ENCODE measurements around the gene MTRF1. TPM values are rescaled to one million over a fixed set of nuclear protein-coding genes. Genes with fewer than 3 reads are reported as not detected.
A peak's percentile ranks its signal among the peaks of the same experiment; 100 is the strongest.

The MTRF1 gene, protein sequence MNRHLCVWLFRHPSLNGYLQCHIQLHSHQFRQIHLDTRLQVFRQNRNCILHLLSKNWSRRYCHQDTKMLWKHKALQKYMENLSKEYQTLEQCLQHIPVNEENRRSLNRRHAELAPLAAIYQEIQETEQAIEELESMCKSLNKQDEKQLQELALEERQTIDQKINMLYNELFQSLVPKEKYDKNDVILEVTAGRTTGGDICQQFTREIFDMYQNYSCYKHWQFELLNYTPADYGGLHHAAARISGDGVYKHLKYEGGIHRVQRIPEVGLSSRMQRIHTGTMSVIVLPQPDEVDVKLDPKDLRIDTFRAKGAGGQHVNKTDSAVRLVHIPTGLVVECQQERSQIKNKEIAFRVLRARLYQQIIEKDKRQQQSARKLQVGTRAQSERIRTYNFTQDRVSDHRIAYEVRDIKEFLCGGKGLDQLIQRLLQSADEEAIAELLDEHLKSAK
- total RNA-seq (10 to 100 TPM in 6 of 9 donors, 1 to 10 TPM in 3; 6.8 to 23.1 (median 13.4) TPM), polyA plus RNA-seq (10 to 100 TPM; 17.4 to 27.4 (median 19.3) TPM)
- long read RNA-seq, donor 1, partial matches to known transcripts: 0 of 4 reads
- long read RNA-seq, donor 1, other reads (novel, unspliced or antisense): 0 of 4 reads
- long read RNA-seq, donor 2: 0 reads
- long read RNA-seq, donor 3, partial matches to known transcripts: 0 of 2 reads
- long read RNA-seq, donor 3, other reads (novel, unspliced or antisense): 0 of 2 reads
- long read RNA-seq, donor 4, partial matches to known transcripts: 4 of 8 reads
- long read RNA-seq, donor 4, other reads (novel, unspliced or antisense): 3 of 8 reads
- long read RNA-seq, donor 5, partial matches to known transcripts: 1 of 13 reads
- long read RNA-seq, donor 5, other reads (novel, unspliced or antisense): 8 of 13 reads
- long read RNA-seq, donor 6, partial matches to known transcripts: 3 of 7 reads
- long read RNA-seq, donor 6, other reads (novel, unspliced or antisense): 2 of 7 reads
- long read RNA-seq, donor 7: 0 reads
- long read RNA-seq, donor 8, partial matches to known transcripts: 0 of 4 reads
- long read RNA-seq, donor 8, other reads (novel, unspliced or antisense): 0 of 4 reads
- long read RNA-seq, donor 9: 0 reads
- long read RNA-seq, donor 10, partial matches to known transcripts: 0 of 2 reads
- long read RNA-seq, donor 10, other reads (novel, unspliced or antisense): 0 of 2 reads

DNA sequence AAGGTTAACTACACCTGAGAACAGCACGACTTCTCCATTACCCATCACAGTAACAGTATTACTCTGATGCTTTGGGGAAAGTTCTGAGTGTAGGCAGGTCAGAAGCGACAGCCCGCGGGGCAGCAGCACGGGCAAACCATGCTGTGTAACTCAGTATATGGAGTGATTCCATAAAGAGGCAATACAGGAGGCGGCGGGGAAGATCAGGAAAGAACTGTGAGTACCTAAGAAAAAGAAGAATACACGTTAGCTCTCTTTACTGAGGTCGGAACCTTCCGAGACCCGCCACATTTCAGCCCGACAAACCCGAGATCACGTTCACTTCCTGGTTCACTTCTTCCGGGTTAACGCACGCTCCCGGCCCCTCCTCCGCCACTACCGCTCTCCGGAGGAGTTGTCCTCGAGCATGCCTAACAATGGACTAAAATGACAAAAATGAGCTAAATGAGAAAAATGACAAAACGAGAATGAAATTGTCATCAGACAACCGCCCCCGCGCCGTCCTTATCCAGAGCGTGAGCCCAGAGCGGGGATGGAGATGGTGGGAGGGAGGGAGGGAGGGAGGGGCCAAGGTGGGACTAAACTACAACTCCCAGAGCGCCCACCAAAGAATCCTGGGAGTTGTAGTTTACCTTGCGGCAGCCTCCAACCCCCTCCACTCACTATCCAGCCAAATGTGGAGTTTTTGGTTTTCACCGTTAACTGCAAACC, at the start of gene MTRF1:
TSS of gene MTRF1 (minus strand) at position 316 of the 711 bp plus-strand sequence. CDS start 2,669 bp downstream, outside the sequence.
- DNase-seq: peak; percentile 71 to 85 (median 78)
- WGBS, 4 donors: 0% methylated on average over 32 of the region's 32 CpGs
- Histone ChIP-seq H3K36me3 (replicated peaks in 1 of 2) (peaks cover 0 to 9% of the 10 kb centered on the region in 2 donors), H3K4me1 (replicated peaks in 1 of 2) (peaks cover 6% of the 10 kb centered on the region in 2 donors), H3K27me3 (no peaks in the 10 kb centered on the region), H3K27ac (peak within 1 kb of the TSS in 4 of 5 donors; percentile 11 to 86 (median 64)), H3K9me3 (replicated peaks in 1 of 3) (no peaks in the 10 kb centered on the region), H3K4me3 (peak within 1 kb of the TSS in 3 of 4 donors; percentile 36 to 85 (median 65))
- intact Hi-C loops (cut with DNase I): no loop called here
- TF ChIP-seq CTCF (IDR thresholded peaks at IDR 0.05) (no peak), POLR2A (IDR thresholded peaks at IDR 0.05) (peak in 1 of 2 donors; percentile 42)

DNA sequence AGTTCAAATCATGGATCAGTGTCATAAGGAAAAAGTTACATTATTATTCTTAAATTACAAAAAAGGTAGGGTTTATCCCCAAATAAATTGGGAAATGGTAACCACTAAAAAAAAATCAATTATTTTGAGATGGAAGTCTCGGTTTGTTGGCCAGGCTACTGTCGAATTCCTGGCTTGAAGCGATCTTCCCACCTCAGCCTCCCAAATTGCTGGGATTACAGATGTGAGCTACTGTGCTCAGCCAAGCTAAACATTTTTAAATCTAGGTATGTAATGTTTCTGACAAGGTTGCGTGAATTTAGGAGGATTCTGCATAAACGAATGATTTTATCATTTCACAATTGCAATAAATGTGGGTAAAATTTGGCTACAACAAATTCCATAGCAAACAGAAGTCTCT, 49.7 kb upstream of the MTRF1 start:
- H3K4me3 ChIP-seq: peak overlapping the region in 1 of 4 donors; percentile 85
- intact Hi-C loops (cut with DNase I): no loop called here

GRCh38 chr13:41312176-41312500, 48.8 kb upstream of the MTRF1 start:
- intact Hi-C loops (cut with DNase I): no loop called here
- H3K36me3 ChIP-seq (replicated peaks in 1 of 2): no peaks in the 10 kb centered on the region
- TF ChIP-seq POLR2A (IDR thresholded peaks at IDR 0.05) (no peak), CTCF (IDR thresholded peaks at IDR 0.05) (no peak)
- peaks cover 0 to 25% of the 10 kb centered on the region in 2 donors for H3K4me1 ChIP-seq (replicated peaks in 1 of 2)
- H3K27ac ChIP-seq: peak overlapping the region; percentile 77 to 95 (median 87)
- no peaks in the 10 kb centered on the region for H3K27me3 ChIP-seq
- peak; percentile 42 to 71 (median 55) for DNase-seq
- 0 to 2% (median 0%) methylated on average over 11 of the region's 11 CpGs for WGBS, 4 donors
- no peaks in the 10 kb centered on the region for H3K9me3 ChIP-seq (replicated peaks in 1 of 3)
- peak overlapping the region; percentile 38 to 85 (median 78) for H3K4me3 ChIP-seq

More for the DNA sequence above, 49.7 kb upstream of the MTRF1 start:
- H3K4me1 ChIP-seq (replicated peaks in 1 of 2): peaks cover 3 to 31% of the 10 kb centered on the region in 2 donors
- WGBS, 4 donors: 61 to 69% (median 67%) methylated on average over 5 of the region's 5 CpGs
- no peak overlapping the region for H3K27ac ChIP-seq
- no peak for TF ChIP-seq POLR2A (IDR thresholded peaks at IDR 0.05)
- no peak for TF ChIP-seq CTCF (IDR thresholded peaks at IDR 0.05)
- no peak for DNase-seq
- no peaks in the 10 kb centered on the region for H3K36me3 ChIP-seq (replicated peaks in 1 of 2)
- no peaks in the 10 kb centered on the region for H3K9me3 ChIP-seq (replicated peaks in 1 of 3)
- no peaks in the 10 kb centered on the region for H3K27me3 ChIP-seq
